Tibial artery (tissue), 4 donors: ENCODE results near the gene MACROD2.

Source experiments
- DNase-seq, 2 donors: peaks; one replicate each; pipeline ENCODE4 v3.0.0-alpha.2; 2019
- H3K27ac ChIP-seq, 2 donors: fragments of 200-600 bp; sonication (generic) in 1 of 2; 1 replicate in 1 of 2; 2 replicates in 1 of 2; pipeline ENCODE4 v1.5.1; 2018 to 2019; ENCODE audit warnings: mild to moderate bottlenecking in 1 of 2
- H3K27me3 ChIP-seq, 2 donors: fragments of 200-600 bp; sonication (generic) in 1 of 2; one replicate each; pipeline versions ENCODE4 v1.5.1 to v1.6.0; 2016 to 2019
- H3K36me3 ChIP-seq, 3 donors: fragments of 200-600 bp; sonication (generic) in 2 of 3; one replicate each; pipeline ENCODE4 v1.5.1; 2016 to 2019; ENCODE audit warnings: mild to moderate bottlenecking in 2 of 3
- H3K4me1 ChIP-seq, 4 donors: fragments of 200-600 bp; sonication (generic) in 2 of 4; 1 replicate in 3 of 4; 2 replicates in 1 of 4; pipeline ENCODE4 v1.5.1; 2016 to 2019
- H3K4me3 ChIP-seq, 2 donors: fragments of 200-600 bp; sonication (generic) in 1 of 2; 1 replicate in 1 of 2; 2 replicates in 1 of 2; pipeline ENCODE4 v1.5.1; 2018 to 2019; ENCODE audit warnings: mild to moderate bottlenecking in 2 of 2
- H3K9me3 ChIP-seq, 3 donors: fragments of 200-600 bp; sonication (generic) in 1 of 3; one replicate each; pipeline ENCODE4 v1.5.1; 2016 to 2019
- CTCF ChIP-seq, 2 experiments: fragments of 200-600 bp in 1 of 2; fragments of 450-650 bp in 1 of 2; IDR thresholded peaks; one replicate each; pipeline ENCODE4 v1.5.1; 2017 to 2019; ENCODE audit warnings: antibody characterized with exemption in 2 of 2, mild to moderate bottlenecking in 1 of 2, moderate library complexity in 1 of 2
- intact Hi-C: fragments of 100-400 bp; cut with DNase I; formaldehyde crosslinking; loops from one replicate; pipeline ENCODE4 v1.15.0; 2023; ENCODE audit warnings: low total_unique reads

The MACROD2 gene

GRCh38 chr20:14707865-14708596, 712.7 kb downstream of the MACROD2 start:
- H3K27ac ChIP-seq, result no peak overlapping the region
- no peak for TF ChIP-seq CTCF (IDR thresholded peaks at IDR 0.05)
- intact Hi-C loops, result no loop called here
- DNase-seq, result no peak
- no peaks in the 10 kb centered on the region for H3K27me3 ChIP-seq
- no peak overlapping the region for H3K4me3 ChIP-seq
- H3K36me3 ChIP-seq, result no peaks in the 10 kb centered on the region
- peaks cover 0 to 12% (median 0%) of the 10 kb centered on the region in 4 donors for H3K4me1 ChIP-seq
- H3K9me3 ChIP-seq, result no peaks in the 10 kb centered on the region

GRCh38 chr20:14709439-14709838, 714.1 kb downstream of the MACROD2 start:
- Histone ChIP-seq H3K36me3 (no peaks in the 10 kb centered on the region), H3K27ac (no peak overlapping the region), H3K4me3 (no peak overlapping the region), H3K27me3 (no peaks in the 10 kb centered on the region), H3K4me1 (peaks cover 0 to 16% (median 0%) of the 10 kb centered on the region in 4 donors), H3K9me3 (no peaks in the 10 kb centered on the region)
- no peak for DNase-seq
- intact Hi-C loops, result no loop called here
- no peak for TF ChIP-seq CTCF (IDR thresholded peaks at IDR 0.05)

GRCh38 chr20:14710951-14711350, 715.6 kb downstream of the MACROD2 start:
- peaks cover 0 to 16% (median 0%) of the 10 kb centered on the region in 4 donors for H3K4me1 ChIP-seq
- no peak for DNase-seq
- H3K9me3 ChIP-seq, result no peaks in the 10 kb centered on the region
- H3K27ac ChIP-seq, result no peak overlapping the region
- no peak for TF ChIP-seq CTCF (IDR thresholded peaks at IDR 0.05)
- no peaks in the 10 kb centered on the region for H3K36me3 ChIP-seq
- intact Hi-C loops, result no loop called here
- no peak overlapping the region for H3K4me3 ChIP-seq
- H3K27me3 ChIP-seq, result no peaks in the 10 kb centered on the region

GRCh38 chr20:14711652-14712051, 716.3 kb downstream of the MACROD2 start:
- H3K4me3 ChIP-seq, result no peak overlapping the region
- H3K9me3 ChIP-seq, result no peaks in the 10 kb centered on the region
- H3K36me3 ChIP-seq, result no peaks in the 10 kb centered on the region
- no peak for DNase-seq
- peaks cover 0 to 16% (median 0%) of the 10 kb centered on the region in 4 donors for H3K4me1 ChIP-seq
- no peaks in the 10 kb centered on the region for H3K27me3 ChIP-seq
- H3K27ac ChIP-seq, result no peak overlapping the region
- intact Hi-C loops, result no loop called here
- TF ChIP-seq CTCF (IDR thresholded peaks at IDR 0.05), result no peak

GRCh38 chr20:14712302-14712739, 717.0 kb downstream of the MACROD2 start:
- Histone ChIP-seq H3K36me3 (no peaks in the 10 kb centered on the region), H3K4me1 (peaks cover 0 to 16% (median 0%) of the 10 kb centered on the region in 4 donors), H3K27me3 (no peaks in the 10 kb centered on the region), H3K27ac (no peak overlapping the region), H3K9me3 (no peaks in the 10 kb centered on the region), H3K4me3 (no peak overlapping the region)
- intact Hi-C loops, result no loop called here
- DNase-seq, result no peak
- no peak for TF ChIP-seq CTCF (IDR thresholded peaks at IDR 0.05)
